CD8-positive, alpha-beta memory T cell (primary cell): ENCODE data around the gene PCDH10. TPM values are rescaled to one million over a fixed set of nuclear protein-coding genes. Genes with fewer than 3 reads are reported as not detected.

Experiments used
- CTCF ChIA-PET: fragments of 350-600 bp; sonication (Branson Sonifier 250); formaldehyde crosslinking; loops from one replicate; lab custom pipeline; 2021; ENCODE audit warnings: antibody characterized with exemption; lab: Charles Lee
- POLR2A ChIA-PET: fragments of 350-600 bp; sonication (Branson Sonifier 250); formaldehyde crosslinking; loops from one replicate; lab custom pipeline; 2021; ENCODE audit warnings: antibody characterized with exemption; lab: Charles Lee
- DNase-seq, 5 donors: peaks; one replicate each; pipeline versions ENCODE4 v3.0.0 to v3.0.0-alpha.2; 2020 to 2022; ENCODE audit warnings: mixed read lengths in 1 of 5
- H3K27ac ChIP-seq: one replicate; pipeline ENCODE4 v1.7.0; 2013; ENCODE audit warnings: low read depth, mild to moderate bottlenecking, low read length, moderate library complexity
- H3K27me3 ChIP-seq: 2 replicates; pipeline ENCODE4 v1.7.0; 2013; ENCODE audit warnings: low read length, mild to moderate bottlenecking; ENCODE audit not compliant: insufficient read depth, poor library complexity, severe bottlenecking
- H3K36me3 ChIP-seq: 2 replicates; pipeline ENCODE4 v1.7.0; 2013; ENCODE audit warnings: mild to moderate bottlenecking, low read length, moderate library complexity; ENCODE audit not compliant: insufficient read depth
- H3K4me1 ChIP-seq: 2 replicates; pipeline ENCODE4 v1.7.0; 2013; ENCODE audit warnings: mild to moderate bottlenecking, low read length, moderate library complexity; ENCODE audit not compliant: insufficient read depth
- H3K4me3 ChIP-seq: 2 replicates; pipeline ENCODE4 v1.7.0; 2013; ENCODE audit warnings: mild to moderate bottlenecking, low read length
- H3K9me3 ChIP-seq: 2 replicates; pipeline ENCODE4 v1.7.0; 2013; ENCODE audit warnings: mild to moderate bottlenecking, low read length
- H3K27ac Mint-ChIP-seq, 8 donors: one replicate each; pipeline ENCODE4 v1.8.0; 2020 to 2021; ENCODE audit warnings: mixed read lengths in 8 of 8, mild to moderate bottlenecking in 6 of 8, inconsistent platforms in 3 of 8, moderate library complexity in 3 of 8
- H3K27me3 Mint-ChIP-seq, 2 donors: one replicate each; pipeline ENCODE4 v1.8.0; 2020 to 2021; ENCODE audit warnings: mixed read lengths in 2 of 2, mild to moderate bottlenecking in 1 of 2, moderate library complexity in 1 of 2
- H3K36me3 Mint-ChIP-seq, 3 donors: one replicate each; pipeline ENCODE4 v1.8.0; 2020 to 2021; ENCODE audit warnings: mixed read lengths in 3 of 3, inconsistent platforms in 1 of 3, mild to moderate bottlenecking in 1 of 3
- H3K4me1 Mint-ChIP-seq, 3 donors: one replicate each; pipeline ENCODE4 v1.8.0; 2020 to 2021; ENCODE audit warnings: mixed read lengths in 3 of 3, inconsistent platforms in 1 of 3, mild to moderate bottlenecking in 1 of 3
- H3K4me3 Mint-ChIP-seq, 7 donors: one replicate each; pipeline ENCODE4 v1.8.0; 2020 to 2021; ENCODE audit warnings: mixed read lengths in 7 of 7, mild to moderate bottlenecking in 6 of 7, moderate library complexity in 4 of 7, inconsistent platforms in 2 of 7
- H3K9me3 Mint-ChIP-seq, 5 donors: one replicate each; pipeline ENCODE4 v1.8.0; 2020 to 2022; ENCODE audit warnings: mixed read lengths in 5 of 5, mild to moderate bottlenecking in 3 of 5, moderate library complexity in 2 of 5, inconsistent platforms in 1 of 5
- polyA plus RNA-seq: library from polyadenylated mRNA; unstranded; fragments of 300-500 nt; fragmentation: Illumina TruSeq; gene quantifications from one replicate; pipeline ENCODE4 v1.2.3, GENCODE V29; 2021
- total RNA-seq, 2 experiments: library from RNA; stranded (reverse); gene quantifications; one replicate each; pipeline ENCODE4 v1.2.3, GENCODE V29; 2021

The PCDH10 gene
- total and polyA plus RNA-seq, 3 experiments from 2014 or later: not detected

DNA sequence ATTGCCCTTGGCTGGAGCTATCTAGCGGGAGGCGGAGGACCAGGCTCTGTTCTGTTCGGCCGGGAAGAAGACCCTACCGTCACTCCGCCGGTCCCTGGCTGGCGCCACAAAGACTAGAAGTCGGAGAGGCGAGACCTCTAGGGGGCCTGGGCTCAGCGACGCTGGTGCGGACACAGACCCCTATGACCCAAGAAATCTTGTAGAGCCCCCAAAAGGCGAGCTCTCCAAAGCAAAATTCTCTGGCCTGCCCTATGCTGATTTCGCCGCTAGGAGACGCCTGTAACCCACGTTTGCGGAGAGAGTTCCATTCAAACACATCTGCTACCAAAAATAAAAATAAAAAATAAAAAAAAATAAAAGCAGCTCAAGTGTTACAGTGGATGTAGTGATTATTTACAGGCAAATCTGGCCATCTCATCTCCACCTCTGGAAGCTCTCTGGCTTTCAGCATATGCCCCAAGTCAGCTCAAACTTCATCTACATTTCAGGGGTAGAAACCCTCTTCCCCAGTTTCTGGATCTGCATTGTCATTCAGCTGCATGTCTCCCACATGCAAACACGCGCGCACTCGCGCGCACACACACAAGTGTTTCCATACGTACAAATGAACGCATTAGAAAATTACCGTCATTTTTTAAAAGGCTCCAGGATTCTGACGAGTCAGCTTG lies 2.4 kb upstream of the PCDH10 start:
- H3K4me3 Mint-ChIP-seq: no peak overlapping the region
- CTCF ChIA-PET: no interaction called here
- H3K27me3 Mint-ChIP-seq: peaks cover 32 to 48% of the 10 kb centered on the region in 2 donors
- Histone ChIP-seq H3K27ac (no peak overlapping the region), H3K4me3 (no peak overlapping the region), H3K9me3 (no peaks in the 10 kb centered on the region), H3K4me1 (no peaks in the 10 kb centered on the region), H3K27me3 (peaks cover 12% of the 10 kb centered on the region), H3K36me3 (no peaks in the 10 kb centered on the region)
- H3K9me3 Mint-ChIP-seq: peaks cover 0 to 22% (median 4%) of the 10 kb centered on the region in 5 donors
- no peak for DNase-seq
- peaks cover 0 to 2% (median 0%) of the 10 kb centered on the region in 3 donors for H3K36me3 Mint-ChIP-seq
- POLR2A ChIA-PET: no interaction called here
- no peak overlapping the region for H3K27ac Mint-ChIP-seq
- H3K4me1 Mint-ChIP-seq: peaks cover 0 to 6% (median 0%) of the 10 kb centered on the region in 3 donors

GRCh38 chr4:133147286-133147821 lies 1.7 kb upstream of the PCDH10 start:
- Histone ChIP-seq H3K27ac (no peak overlapping the region), H3K36me3 (no peaks in the 10 kb centered on the region), H3K4me3 (no peak overlapping the region), H3K9me3 (no peaks in the 10 kb centered on the region), H3K27me3 (peaks cover 12% of the 10 kb centered on the region), H3K4me1 (no peaks in the 10 kb centered on the region)
- Mint-ChIP-seq H3K9me3 (peaks cover 0 to 22% (median 4%) of the 10 kb centered on the region in 5 donors), H3K27me3 (peaks cover 34 to 50% of the 10 kb centered on the region in 2 donors), H3K27ac (no peak overlapping the region), H3K4me1 (peaks cover 0 to 6% (median 0%) of the 10 kb centered on the region in 3 donors), H3K4me3 (no peak overlapping the region), H3K36me3 (peaks cover 0 to 2% (median 0%) of the 10 kb centered on the region in 3 donors)
- POLR2A ChIA-PET: no interaction called here
- no peak for DNase-seq
- CTCF ChIA-PET: no interaction called here

DNA sequence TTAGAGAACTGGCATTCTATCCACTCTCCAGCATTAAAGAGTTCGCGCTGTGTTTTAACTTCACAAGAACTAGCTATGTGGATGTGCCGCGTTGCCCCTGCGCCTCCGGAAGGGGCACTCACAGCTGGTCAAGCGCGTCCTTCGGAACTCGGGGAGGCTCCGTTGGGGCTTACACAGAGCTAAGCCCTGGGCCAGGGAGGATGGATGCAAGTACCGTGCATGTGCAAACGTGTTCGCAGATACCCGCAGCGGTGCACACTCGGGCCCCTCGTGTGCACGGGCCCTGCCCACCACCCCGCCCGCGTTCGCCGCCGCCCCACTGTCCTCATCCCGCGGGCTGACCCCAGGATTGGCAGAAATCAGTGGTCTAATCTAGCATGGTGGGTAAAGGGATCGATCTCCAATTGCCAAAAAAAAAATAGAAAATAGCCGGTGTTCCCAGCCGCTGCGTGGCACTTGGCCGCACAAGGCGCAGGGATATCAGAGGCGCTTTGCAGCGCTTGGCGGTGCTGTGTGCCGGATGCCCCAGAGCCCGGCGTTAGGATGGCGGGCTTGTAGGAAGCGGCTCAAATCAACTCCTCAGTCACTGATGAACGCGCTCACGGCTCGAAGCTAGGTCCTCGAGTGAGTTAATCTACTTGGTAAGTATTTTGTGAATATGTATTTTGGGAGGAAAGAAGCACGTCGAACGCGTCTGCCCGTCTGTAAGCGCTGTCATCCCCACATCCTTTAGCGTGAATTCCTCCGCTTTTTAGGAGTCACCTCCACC lies 989 bp upstream of the PCDH10 start:
- CTCF ChIA-PET: no interaction called here
- peaks cover 12% of the 10 kb centered on the region for H3K27me3 ChIP-seq
- no peaks in the 10 kb centered on the region for H3K9me3 ChIP-seq
- no peak for DNase-seq
- H3K27me3 Mint-ChIP-seq: peaks cover 40 to 58% of the 10 kb centered on the region in 2 donors
- H3K36me3 Mint-ChIP-seq: peaks cover 0 to 2% (median 0%) of the 10 kb centered on the region in 3 donors
- no peaks in the 10 kb centered on the region for H3K4me1 ChIP-seq
- peaks cover 0 to 26% (median 7%) of the 10 kb centered on the region in 5 donors for H3K9me3 Mint-ChIP-seq
- POLR2A ChIA-PET: no interaction called here
- H3K4me3 Mint-ChIP-seq: peak overlapping the region in 1 of 7 donors; percentile 2
- no peaks in the 10 kb centered on the region for H3K36me3 ChIP-seq
- H3K27ac ChIP-seq: no peak overlapping the region
- H3K4me3 ChIP-seq: no peak overlapping the region
- H3K27ac Mint-ChIP-seq: no peak overlapping the region
- peaks cover 0 to 10% (median 2%) of the 10 kb centered on the region in 3 donors for H3K4me1 Mint-ChIP-seq

- peaks cover 0 to 10% (median 2%) of the 10 kb centered on the region in 3 donors for H3K4me1 Mint-ChIP-seq
- Histone ChIP-seq H3K27ac (no peak overlapping the region), H3K4me1 (no peaks in the 10 kb centered on the region), H3K36me3 (no peaks in the 10 kb centered on the region), H3K9me3 (no peaks in the 10 kb centered on the region), H3K27me3 (peaks cover 8% of the 10 kb centered on the region), H3K4me3 (no peak overlapping the region)
- peak overlapping the region in 2 of 7 donors; percentile 1 to 23 for H3K4me3 Mint-ChIP-seq
- POLR2A ChIA-PET: no interaction called here
- H3K27ac Mint-ChIP-seq: no peak overlapping the region
- no peak for DNase-seq
- peaks cover 0 to 26% (median 7%) of the 10 kb centered on the region in 5 donors for H3K9me3 Mint-ChIP-seq
- CTCF ChIA-PET: no interaction called here
- H3K27me3 Mint-ChIP-seq: peaks cover 43 to 59% of the 10 kb centered on the region in 2 donors
- H3K36me3 Mint-ChIP-seq: peaks cover 0 to 2% (median 0%) of the 10 kb centered on the region in 3 donors
Measured at GRCh38 chr4:133149364-133149695, 236 bp downstream of the PCDH10 start.

DNA sequence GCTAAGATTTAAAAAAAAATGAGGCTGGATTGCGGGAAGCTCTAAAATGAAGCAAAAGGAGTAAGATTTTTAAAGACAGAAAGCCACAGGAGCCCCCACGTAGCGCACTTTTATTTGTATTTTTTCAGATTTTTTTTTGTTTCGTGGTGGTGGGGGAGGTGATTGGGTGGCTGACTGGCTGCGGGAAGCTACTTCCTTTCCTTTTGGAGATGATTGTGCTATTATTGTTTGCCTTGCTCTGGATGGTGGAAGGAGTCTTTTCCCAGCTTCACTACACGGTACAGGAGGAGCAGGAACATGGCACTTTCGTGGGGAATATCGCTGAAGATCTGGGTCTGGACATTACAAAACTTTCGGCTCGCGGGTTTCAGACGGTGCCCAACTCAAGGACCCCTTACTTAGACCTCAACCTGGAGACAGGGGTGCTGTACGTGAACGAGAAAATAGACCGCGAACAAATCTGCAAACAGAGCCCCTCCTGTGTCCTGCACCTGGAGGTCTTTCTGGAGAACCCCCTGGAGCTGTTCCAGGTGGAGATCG lies 908 bp downstream of the PCDH10 start:
- H3K4me3 ChIP-seq: no peak overlapping the region
- peaks cover 0 to 26% (median 7%) of the 10 kb centered on the region in 5 donors for H3K9me3 Mint-ChIP-seq
- no peak overlapping the region for H3K27ac ChIP-seq
- no peaks in the 10 kb centered on the region for H3K4me1 ChIP-seq
- H3K36me3 ChIP-seq: no peaks in the 10 kb centered on the region
- DNase-seq: no peak
- H3K4me1 Mint-ChIP-seq: peaks cover 0 to 10% (median 2%) of the 10 kb centered on the region in 3 donors
- ChIA-PET CTCF (no interaction called here), POLR2A (no interaction called here)
- H3K27me3 ChIP-seq: peaks cover 7% of the 10 kb centered on the region
- H3K4me3 Mint-ChIP-seq: peak overlapping the region in 1 of 7 donors; percentile 61
- H3K36me3 Mint-ChIP-seq: peaks cover 0 to 2% (median 0%) of the 10 kb centered on the region in 3 donors
- peak overlapping the region in 1 of 8 donors; percentile 54 for H3K27ac Mint-ChIP-seq
- H3K9me3 ChIP-seq: peaks cover 4% of the 10 kb centered on the region
- peaks cover 42 to 59% of the 10 kb centered on the region in 2 donors for H3K27me3 Mint-ChIP-seq

- peaks cover 3 to 27% (median 7%) of the 10 kb centered on the region in 5 donors for H3K9me3 Mint-ChIP-seq
- Histone ChIP-seq H3K27ac (no peak overlapping the region), H3K9me3 (peaks cover 4% of the 10 kb centered on the region), H3K27me3 (peaks cover 7% of the 10 kb centered on the region), H3K4me3 (no peak overlapping the region), H3K4me1 (no peaks in the 10 kb centered on the region), H3K36me3 (no peaks in the 10 kb centered on the region)
- H3K36me3 Mint-ChIP-seq: peaks cover 0 to 2% (median 0%) of the 10 kb centered on the region in 3 donors
- H3K4me3 Mint-ChIP-seq: no peak overlapping the region
- H3K4me1 Mint-ChIP-seq: peaks cover 0 to 10% (median 2%) of the 10 kb centered on the region in 3 donors
- H3K27ac Mint-ChIP-seq: peak overlapping the region in 1 of 8 donors; percentile 54
- CTCF ChIA-PET: no interaction called here
- no peak for DNase-seq
- POLR2A ChIA-PET: no interaction called here
- H3K27me3 Mint-ChIP-seq: peaks cover 42 to 59% of the 10 kb centered on the region in 2 donors
Measured at GRCh38 chr4:133150486-133151340, 1.6 kb downstream of the PCDH10 start.

- POLR2A ChIA-PET: no interaction called here
Measured at GRCh38 chr4:133151341-133151690, 2.2 kb downstream of the PCDH10 start.

More at GRCh38 chr4:133151341-133151690, 2.2 kb downstream of the PCDH10 start:
- H3K9me3 Mint-ChIP-seq: peaks cover 4 to 23% (median 7%) of the 10 kb centered on the region in 5 donors
- no peak overlapping the region for H3K4me3 Mint-ChIP-seq
- H3K27me3 Mint-ChIP-seq: peaks cover 40 to 55% of the 10 kb centered on the region in 2 donors
- CTCF ChIA-PET: no interaction called here
- H3K36me3 Mint-ChIP-seq: peaks cover 0 to 2% (median 0%) of the 10 kb centered on the region in 3 donors
- peaks cover 7% of the 10 kb centered on the region for H3K27me3 ChIP-seq
- no peak overlapping the region for H3K27ac Mint-ChIP-seq
- peaks cover 4% of the 10 kb centered on the region for H3K9me3 ChIP-seq
- H3K4me1 Mint-ChIP-seq: peaks cover 0 to 10% (median 2%) of the 10 kb centered on the region in 3 donors
- no peaks in the 10 kb centered on the region for H3K36me3 ChIP-seq
- no peaks in the 10 kb centered on the region for H3K4me1 ChIP-seq
- no peak for DNase-seq
- no peak overlapping the region for H3K4me3 ChIP-seq
- H3K27ac ChIP-seq: no peak overlapping the region
